SU-DHL-6 (cell line): Measurements from ENCODE around the gene PSEN1.

ENCODE experiments used
- EZH2phosphoT487 ChIP-seq: fragments of 200-600 bp; sonication (generic), shearing (Covaris generic); conservative IDR thresholded peaks from 2 replicates; pipeline ENCODE4 v1.6.1; 2018; ENCODE audit warnings: mild to moderate bottlenecking, antibody characterized with exemption, low read length, moderate library complexity, mixed read lengths
- TF ChIP-seq, protein P1 (sequence below): fragments of 200-600 bp; sonication (generic); IDR thresholded peaks from one replicate; pipeline ENCODE4 v1.5.1; 2017; ENCODE audit warnings: antibody characterized with exemption, mild to moderate bottlenecking, low read length, moderate library complexity; ENCODE audit not compliant: insufficient read depth, poor library complexity, severe bottlenecking

DNA sequence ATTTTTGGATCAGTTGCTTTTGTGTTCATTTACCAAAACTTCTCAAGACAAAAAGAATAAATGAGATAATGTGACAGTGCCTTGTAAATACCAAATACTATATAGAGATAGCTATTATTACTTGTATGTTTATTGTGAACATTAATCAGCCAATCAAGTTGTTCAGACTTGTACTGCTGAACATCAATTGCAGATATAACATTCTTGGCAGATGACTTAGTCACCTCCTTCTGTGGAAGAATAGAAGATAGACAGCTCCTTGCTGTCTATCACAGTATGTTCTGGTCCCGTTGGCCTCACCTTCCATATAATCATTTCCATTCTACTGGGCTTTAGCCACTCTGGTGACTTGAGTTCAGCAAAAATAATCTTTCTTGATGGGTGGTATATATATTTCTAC, 30.1 kb downstream of the PSEN1 start:
- TF ChIP-seq, protein P1, sequence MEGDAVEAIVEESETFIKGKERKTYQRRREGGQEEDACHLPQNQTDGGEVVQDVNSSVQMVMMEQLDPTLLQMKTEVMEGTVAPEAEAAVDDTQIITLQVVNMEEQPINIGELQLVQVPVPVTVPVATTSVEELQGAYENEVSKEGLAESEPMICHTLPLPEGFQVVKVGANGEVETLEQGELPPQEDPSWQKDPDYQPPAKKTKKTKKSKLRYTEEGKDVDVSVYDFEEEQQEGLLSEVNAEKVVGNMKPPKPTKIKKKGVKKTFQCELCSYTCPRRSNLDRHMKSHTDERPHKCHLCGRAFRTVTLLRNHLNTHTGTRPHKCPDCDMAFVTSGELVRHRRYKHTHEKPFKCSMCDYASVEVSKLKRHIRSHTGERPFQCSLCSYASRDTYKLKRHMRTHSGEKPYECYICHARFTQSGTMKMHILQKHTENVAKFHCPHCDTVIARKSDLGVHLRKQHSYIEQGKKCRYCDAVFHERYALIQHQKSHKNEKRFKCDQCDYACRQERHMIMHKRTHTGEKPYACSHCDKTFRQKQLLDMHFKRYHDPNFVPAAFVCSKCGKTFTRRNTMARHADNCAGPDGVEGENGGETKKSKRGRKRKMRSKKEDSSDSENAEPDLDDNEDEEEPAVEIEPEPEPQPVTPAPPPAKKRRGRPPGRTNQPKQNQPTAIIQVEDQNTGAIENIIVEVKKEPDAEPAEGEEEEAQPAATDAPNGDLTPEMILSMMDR: no peak
- TF ChIP-seq EZH2phosphoT487: no peak
